K562 (cell line): ENCODE measurements around the gene CEBPE. TPM values are rescaled to one million over a fixed set of nuclear protein-coding genes. Genes with fewer than 3 reads are reported as not detected.

Experiments used
- CBFA2T2 ChIP-seq: fragments of 450-650 bp; conservative IDR thresholded peaks from 2 replicates; pipeline ENCODE4 v1.6.1; 2017; ENCODE audit warnings: mild to moderate bottlenecking
- CEBPB ChIP-seq: fragments of 450-650 bp; IDR thresholded peaks from 2 replicates; pipeline ENCODE4 v1.6.1; 2016; ENCODE audit warnings: missing genetic modification characterization, missing compliant biosample characterization
- CHD7 ChIP-seq: fragments of 200-600 bp; sonication (generic); IDR thresholded peaks from one replicate; pipeline ENCODE4 v1.6.1; 2012; ENCODE audit warnings: mild to moderate bottlenecking, low read depth, low read length, inconsistent platforms
- COPS2 ChIP-seq: fragments of 450-650 bp; conservative IDR thresholded peaks from 2 replicates; pipeline ENCODE4 v1.6.1; 2016; ENCODE audit warnings: mild to moderate bottlenecking, moderate library complexity
- ELF4 ChIP-seq: fragments of 450-650 bp; formaldehyde crosslinking; IDR thresholded peaks from 2 replicates; pipeline ENCODE4 v1.4.0; 2022; ENCODE audit warnings: missing genetic modification characterization
- FOXA1 ChIP-seq: fragments of 450-650 bp; IDR thresholded peaks from 2 replicates; pipeline ENCODE4 v1.6.1; 2016; ENCODE audit warnings: mild to moderate bottlenecking, borderline replicate concordance
- FOXK1 ChIP-seq: sonication (generic); formaldehyde crosslinking; IDR thresholded peaks from 2 replicates; pipeline ENCODE4 v1.8.0; 2022; ENCODE audit warnings: missing genetic modification reagents, mild to moderate bottlenecking, borderline replicate concordance
- HMGXB4 ChIP-seq: sonication (generic); formaldehyde crosslinking; IDR thresholded peaks from 2 replicates; pipeline ENCODE4 v1.8.1; 2023; ENCODE audit warnings: mild to moderate bottlenecking, missing genetic modification reagents
- LCOR ChIP-seq: sonication (generic); formaldehyde crosslinking; IDR thresholded peaks from 2 replicates; pipeline ENCODE4 v1.8.0; 2022; ENCODE audit warnings: mild to moderate bottlenecking, missing genetic modification reagents
- MBD2 ChIP-seq: sonication (generic); IDR thresholded peaks from 2 replicates; pipeline ENCODE4 v1.6.1; 2016; ENCODE audit warnings: low read depth, borderline replicate concordance
- MYNN ChIP-seq, 2 experiments: sonication (generic); formaldehyde crosslinking in 1 of 2; IDR thresholded peaks; 2 replicates each; pipeline versions ENCODE4 v1.5.0 to v1.6.1; 2016 to 2020; ENCODE audit warnings: antibody characterized with exemption in 1 of 2, missing genetic modification reagents in 1 of 2
- NEUROD1 ChIP-seq: fragments of 150-350 bp; IDR thresholded peaks from 2 replicates; pipeline ENCODE4 v1.6.1; 2014; ENCODE audit warnings: borderline replicate concordance, low read length, low read depth; ENCODE audit not compliant: partially characterized antibody
- POLR2AphosphoS2 ChIP-seq: IDR thresholded peaks from 2 replicates; pipeline ENCODE4 v1.6.1; 2012; ENCODE audit warnings: low read length, improper control_type of control experiment
- SMARCC2 ChIP-seq: fragments of 450-650 bp; IDR thresholded peaks from 2 replicates; pipeline ENCODE4 v1.6.1; 2017; ENCODE audit warnings: antibody characterized with exemption, moderate library complexity, mild to moderate bottlenecking, low read depth
- SMARCE1 ChIP-seq: fragments of 450-650 bp; IDR thresholded peaks from 2 replicates; pipeline ENCODE4 v1.7.1; 2016; ENCODE audit warnings: mild to moderate bottlenecking
- ZNF143 ChIP-seq: sonication (generic); formaldehyde crosslinking; IDR thresholded peaks from 2 replicates; pipeline ENCODE4 v1.9.0; 2022; ENCODE audit warnings: mild to moderate bottlenecking, missing genetic modification reagents
- polyA plus RNA-seq, 8 experiments: library from polyadenylated mRNA; depleted of rRNA in 4 of 8; stranded (reverse) in 5 of 8; unstranded in 3 of 8; fragments of >200 nt; fragmentation: Nextera tagmentation in 2 of 8; fragmentation: Illumina TruSeq in 1 of 8; extraction: Ambion mirVana in 2 of 8; extraction: Trizol in 1 of 8; gene quantifications; 2 replicates each; pipeline versions ENCODE4 v1.2.1 to v1.2.3, GENCODE V29; 2011 to 2014; ENCODE audit warnings: inconsistent platforms in 1 of 8, missing spikeins in 1 of 8
- total RNA-seq, 7 experiments: library from RNA; depleted of rRNA in 6 of 7; stranded (reverse); fragments of >200 nt in 6 of 7; fragmentation: Illumina TruSeq in 2 of 7; extraction: Trizol in 2 of 7; gene quantifications; 2 replicates each; pipeline versions ENCODE4 v1.2.1 to v1.2.3, GENCODE V29; 2011 to 2021; ENCODE audit warnings: low replicate concordance in 1 of 7

The CEBPE gene
- total and polyA plus RNA-seq, 9 of the 15 experiments (the other 6 are each of a cell fraction or from before 2014, with no cell fraction given): 0.09 to 0.15 (median 0.13) TPM; not detected in 6

GRCh38 chr14:23112359-23113178, 6.5 kb downstream of the CEBPE start (continued):
- peak; percentile 99 for TF ChIP-seq SMARCE1
- peak; percentile 94 for TF ChIP-seq SMARCC2
- peak; percentile 98 for TF ChIP-seq CBFA2T2
- no peak for TF ChIP-seq FOXA1
- peak; percentile 42; the same call in 1 of the 2 replicates for TF ChIP-seq ELF4 (CRISPR knock-in tag)
- TF ChIP-seq NEUROD1: peak; percentile 68
- no peak for TF ChIP-seq CHD7
- TF ChIP-seq COPS2: no peak
- TF ChIP-seq CEBPB: peak; percentile 98
- TF ChIP-seq MBD2: peak; percentile 62
- peak; percentile 99 for TF ChIP-seq LCOR (CRISPR knock-in tag)
- TF ChIP-seq FOXK1 (CRISPR knock-in tag): peak; percentile 53; the same call in 1 of the 2 replicates
- TF ChIP-seq MYNN (IDR thresholded peaks at IDR 0.05): no peak
- TF ChIP-seq MYNN (CRISPR knock-in tag; IDR thresholded peaks at IDR 0.05): no peak
- TF ChIP-seq HMGXB4 (CRISPR knock-in tag): no peak
- no peak; the same call in 1 of the 2 replicates for TF ChIP-seq ZNF143
- no peak for TF ChIP-seq POLR2AphosphoS2
